Calu3 (cell line): ENCODE data around the gene EVA1C. TPM values are rescaled to one million over a fixed set of nuclear protein-coding genes. Genes with fewer than 3 reads are reported as not detected.
"Not testable (repeated sequence)": the region's sequence is repeated elsewhere in the genome, so short reads cannot be mapped to it uniquely, and the experiment has no call there.

ENCODE experiments used
- BruUV-seq: library from RNA; stranded (reverse); fragments of 400-500 nt; replicated peaks from 2 replicates; lab custom pipeline; 2021; lab: Mats Ljungman, UMichigan
- CTCF ChIA-PET: fragments of 300-600 bp; sonication (Branson Sonifier 250); formaldehyde crosslinking; loops from one replicate; lab custom pipeline; 2022; ENCODE audit warnings: antibody characterized with exemption; lab: Charles Lee
- DNase-seq: peaks from one replicate; pipeline ENCODE4 v3.0.0; 2022
- H3K27ac Mint-ChIP-seq: one replicate; pipeline ENCODE4 v1.8.0; 2022; ENCODE audit warnings: mixed read lengths; ENCODE audit not compliant: unreplicated experiment
- H3K27me3 Mint-ChIP-seq: one replicate; pipeline ENCODE4 v1.8.0; 2022; ENCODE audit warnings: mixed read lengths; ENCODE audit not compliant: unreplicated experiment
- H3K36me3 Mint-ChIP-seq: one replicate; pipeline ENCODE4 v1.8.0; 2022; ENCODE audit warnings: mild to moderate bottlenecking, moderate library complexity, mixed read lengths; ENCODE audit not compliant: insufficient read depth, unreplicated experiment
- H3K4me1 Mint-ChIP-seq: one replicate; pipeline ENCODE4 v1.8.0; 2022; ENCODE audit warnings: mild to moderate bottlenecking, low read depth, mixed read lengths; ENCODE audit not compliant: unreplicated experiment
- H3K4me3 Mint-ChIP-seq: one replicate; pipeline ENCODE4 v1.8.0; 2022; ENCODE audit warnings: mild to moderate bottlenecking, low read depth, moderate library complexity, mixed read lengths; ENCODE audit not compliant: unreplicated experiment
- H3K9me3 Mint-ChIP-seq: one replicate; pipeline ENCODE4 v1.8.0; 2022; ENCODE audit warnings: low read depth, mixed read lengths; ENCODE audit not compliant: unreplicated experiment
- CTCF ChIP-seq: fragments of 200-600 bp; IDR thresholded peaks from one replicate; pipeline ENCODE4 v1.8.0; 2022; ENCODE audit warnings: antibody characterized with exemption; ENCODE audit not compliant: unreplicated experiment
- intact Hi-C: fragments of 100-400 bp; cut with micrococcal nuclease; formaldehyde crosslinking; loops from one replicate; pipeline ENCODE4 v1.10.0; 2022; ENCODE audit not compliant: unreplicated experiment
- total RNA-seq: library from RNA; stranded (reverse); gene quantifications from 2 replicates; pipeline ENCODE4 v1.2.3, GENCODE V29; 2022

The EVA1C gene
- total RNA-seq, 1 experiment from 2014 or later = 1.4 TPM

GRCh38 chr21:32367158-32367557, 45.3 kb upstream of the EVA1C start:
- CTCF ChIA-PET = no interaction called here
- Mint-ChIP-seq H3K4me1 (no peaks in the 10 kb centered on the region), H3K4me3 (no peak overlapping the region), H3K27me3 (no peaks in the 10 kb centered on the region), H3K9me3 (no peaks in the 10 kb centered on the region), H3K36me3 (peaks cover 32% of the 10 kb centered on the region), H3K27ac (no peak overlapping the region)
- no peak for TF ChIP-seq CTCF
- DNase-seq = no peak
- BruUV-seq = no TSS peak
- intact Hi-C loops = no loop called here

- CTCF ChIA-PET = no interaction called here
- Mint-ChIP-seq H3K4me1 (no peaks in the 10 kb centered on the region), H3K4me3 (no peak overlapping the region), H3K27me3 (no peaks in the 10 kb centered on the region), H3K27ac (no peak overlapping the region), H3K36me3 (peaks cover 26% of the 10 kb centered on the region), H3K9me3 (no peaks in the 10 kb centered on the region)
- no TSS peak for BruUV-seq
- intact Hi-C loops = no loop called here
- TF ChIP-seq CTCF = no peak
- DNase-seq = no peak
Measured at GRCh38 chr21:32368386-32368785, 44.1 kb upstream of the EVA1C start.

- DNase-seq, H3K4me1 Mint-ChIP-seq, H3K27ac Mint-ChIP-seq, H3K9me3 Mint-ChIP-seq, BruUV-seq, intact Hi-C loops, H3K4me3 Mint-ChIP-seq, CTCF ChIA-PET, H3K27me3 Mint-ChIP-seq: not testable (repeated sequence)
- H3K36me3 Mint-ChIP-seq = peaks cover 26% of the 10 kb centered on the region
Measured at GRCh38 chr21:32368961-32369360, 43.5 kb upstream of the EVA1C start.

- Mint-ChIP-seq H3K36me3 (peaks cover 14% of the 10 kb centered on the region), H3K4me3 (no peak overlapping the region), H3K9me3 (no peaks in the 10 kb centered on the region), H3K27ac (no peak overlapping the region), H3K27me3 (no peaks in the 10 kb centered on the region), H3K4me1 (no peaks in the 10 kb centered on the region)
- intact Hi-C loops = no loop called here
- DNase-seq = no peak
- CTCF ChIA-PET = no interaction called here
- BruUV-seq = no TSS peak
- no peak for TF ChIP-seq CTCF
Measured at GRCh38 chr21:32370998-32371766, 41.3 kb upstream of the EVA1C start.

GRCh38 chr21:32371913-32372314, 40.6 kb upstream of the EVA1C start:
- CTCF ChIA-PET = interaction anchor here (0.7 kb wide), 1 partner anchor 15 kb away, joined by 3 read pairs; no protein-coding TSS in a partner anchor
- no peaks in the 10 kb centered on the region for H3K9me3 Mint-ChIP-seq
- H3K27ac Mint-ChIP-seq = no peak overlapping the region
- no peaks in the 10 kb centered on the region for H3K4me1 Mint-ChIP-seq
- no peaks in the 10 kb centered on the region for H3K27me3 Mint-ChIP-seq
- intact Hi-C loops = no loop called here
- TF ChIP-seq CTCF = no peak
- peaks cover 14% of the 10 kb centered on the region for H3K36me3 Mint-ChIP-seq
- no peak overlapping the region for H3K4me3 Mint-ChIP-seq
- no TSS peak for BruUV-seq
- DNase-seq = no peak
